Suprapubic skin (tissue), 4 donors: ENCODE results near the gene TRMO.

ENCODE experiments used
- POLR2A ChIP-seq, 2 donors: fragments of 450-650 bp; IDR thresholded peaks; one replicate each; pipeline ENCODE4 v1.6.1; 2017; ENCODE audit warnings: antibody characterized with exemption in 2 of 2, mild to moderate bottlenecking in 2 of 2, moderate library complexity in 2 of 2
- POLR2AphosphoS5 ChIP-seq, 3 donors: sonication (generic); formaldehyde crosslinking; IDR thresholded peaks; one replicate each; pipeline ENCODE4 v1.6.1; 2017; ENCODE audit warnings: antibody characterized with exemption in 3 of 3
- TF ChIP-seq, protein P1 (sequence below), 2 donors: fragments of 200-600 bp in 1 of 2; fragments of 450-650 bp in 1 of 2; sonication (generic) in 1 of 2; IDR thresholded peaks; one replicate each; pipeline ENCODE4 v1.5.1; 2016 to 2019; ENCODE audit warnings: antibody characterized with exemption in 2 of 2, mild to moderate bottlenecking in 1 of 2, moderate library complexity in 1 of 2

DNA sequence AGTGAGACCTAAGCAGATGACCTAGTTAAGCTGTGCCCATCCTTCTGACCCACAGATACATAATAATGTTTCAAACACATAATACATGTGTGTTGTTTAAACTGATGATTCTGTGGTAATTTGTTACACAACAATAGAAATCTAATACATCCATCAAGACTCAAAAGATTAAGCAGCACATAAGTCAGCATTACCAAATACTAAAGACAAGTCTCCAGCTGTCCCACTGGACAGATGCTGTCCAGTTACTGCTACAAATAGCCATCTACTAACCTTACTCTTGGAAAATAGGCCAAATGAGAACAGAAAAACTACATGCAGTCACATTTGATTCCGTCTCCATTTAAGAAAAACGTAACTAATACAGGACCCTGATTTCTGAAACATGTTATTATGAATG is 10.8 kb downstream of the TRMO start:
- TF ChIP-seq, protein P1, sequence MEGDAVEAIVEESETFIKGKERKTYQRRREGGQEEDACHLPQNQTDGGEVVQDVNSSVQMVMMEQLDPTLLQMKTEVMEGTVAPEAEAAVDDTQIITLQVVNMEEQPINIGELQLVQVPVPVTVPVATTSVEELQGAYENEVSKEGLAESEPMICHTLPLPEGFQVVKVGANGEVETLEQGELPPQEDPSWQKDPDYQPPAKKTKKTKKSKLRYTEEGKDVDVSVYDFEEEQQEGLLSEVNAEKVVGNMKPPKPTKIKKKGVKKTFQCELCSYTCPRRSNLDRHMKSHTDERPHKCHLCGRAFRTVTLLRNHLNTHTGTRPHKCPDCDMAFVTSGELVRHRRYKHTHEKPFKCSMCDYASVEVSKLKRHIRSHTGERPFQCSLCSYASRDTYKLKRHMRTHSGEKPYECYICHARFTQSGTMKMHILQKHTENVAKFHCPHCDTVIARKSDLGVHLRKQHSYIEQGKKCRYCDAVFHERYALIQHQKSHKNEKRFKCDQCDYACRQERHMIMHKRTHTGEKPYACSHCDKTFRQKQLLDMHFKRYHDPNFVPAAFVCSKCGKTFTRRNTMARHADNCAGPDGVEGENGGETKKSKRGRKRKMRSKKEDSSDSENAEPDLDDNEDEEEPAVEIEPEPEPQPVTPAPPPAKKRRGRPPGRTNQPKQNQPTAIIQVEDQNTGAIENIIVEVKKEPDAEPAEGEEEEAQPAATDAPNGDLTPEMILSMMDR (IDR thresholded peaks at IDR 0.05), result no peak
- no peak for TF ChIP-seq POLR2A (IDR thresholded peaks at IDR 0.05)
- TF ChIP-seq POLR2AphosphoS5 (IDR thresholded peaks at IDR 0.05), result no peak
